GM18861 (cell line): Measurements from ENCODE around the gene MRPL22.
"Not testable (repeated sequence)": the region's sequence is repeated elsewhere in the genome, so short reads cannot be mapped to it uniquely, and the experiment has no call there.

Source experiments
- ATAC-seq: cut with Tn5 transposase; IDR thresholded peaks from one replicate; pipeline ENCODE4 v1.9.1; 2021; ENCODE audit not compliant: unreplicated experiment

The MRPL22 gene

GRCh38 chr5:154939387-154939786 is 1.5 kb upstream of the MRPL22 start:
- ATAC-seq, result not testable (repeated sequence)

- ATAC-seq, result no peak
These were observed 500 bp upstream of the MRPL22 start for GRCh38 chr5:154940375-154940771.

- no peak for ATAC-seq
These were observed 2.7 kb downstream of the MRPL22 start for GRCh38 chr5:154943527-154943926.

GRCh38 chr5:154944716-154945115 is 3.8 kb downstream of the MRPL22 start:
- ATAC-seq, result no peak

GRCh38 chr5:154945695-154946301 is 4.9 kb downstream of the MRPL22 start:
- no peak for ATAC-seq

GRCh38 chr5:154947778-154948177 is 6.9 kb downstream of the MRPL22 start:
- no peak for ATAC-seq

GRCh38 chr5:154948313-154948712 is 7.4 kb downstream of the MRPL22 start:
- ATAC-seq, result no peak

GRCh38 chr5:154949781-154950180 is 8.9 kb downstream of the MRPL22 start:
- ATAC-seq, result no peak

GRCh38 chr5:154956712-154957111 is 15.8 kb downstream of the MRPL22 start:
- no peak for ATAC-seq

- peak; percentile 99 for ATAC-seq
These were observed 21.6 kb downstream of the MRPL22 start for GRCh38 chr5:154962494-154962893.

- ATAC-seq, result no peak
These were observed 25.4 kb downstream of the MRPL22 start for GRCh38 chr5:154966081-154966841.

- no peak for ATAC-seq
These were observed 26.0 kb downstream of the MRPL22 start for GRCh38 chr5:154966874-154967273.

- ATAC-seq, result no peak
These were observed 26.6 kb downstream of the MRPL22 start for GRCh38 chr5:154967421-154968024.

- ATAC-seq, result no peak
These were observed 28.1 kb downstream of the MRPL22 start for GRCh38 chr5:154968953-154969352.

GRCh38 chr5:154970759-154971158 is 29.9 kb downstream of the MRPL22 start:
- no peak for ATAC-seq

- no peak for ATAC-seq
These were observed 30.6 kb downstream of the MRPL22 start for GRCh38 chr5:154971501-154971900.

- ATAC-seq, result no peak
These were observed 31.7 kb downstream of the MRPL22 start for GRCh38 chr5:154972476-154973080.

- not testable (repeated sequence) for ATAC-seq
These were observed 35.2 kb downstream of the MRPL22 start for GRCh38 chr5:154976082-154976481.

- ATAC-seq, result no peak
These were observed 36.5 kb downstream of the MRPL22 start for GRCh38 chr5:154977409-154977808.

GRCh38 chr5:154978294-154978693 is 37.4 kb downstream of the MRPL22 start:
- ATAC-seq, result not testable (repeated sequence)

- no peak for ATAC-seq
These were observed 44.2 kb downstream of the MRPL22 start for GRCh38 chr5:154984946-154985516.
